Heart right ventricle (tissue), 16 donors: Measurements from ENCODE around the gene DNAH8. TPM values are rescaled to one million over a fixed set of nuclear protein-coding genes. Genes with fewer than 3 reads are reported as not detected.

Source experiments
- ATAC-seq, 8 donors: fragments of 200-7000 bp; cut with Tn5 transposase; one replicate each; pipeline ENCODE4 v1.9.1; 2020; ENCODE audit warnings: mild to moderate bottlenecking in 8 of 8, moderate library complexity in 8 of 8, moderate number of reproducible peaks in 1 of 8
- DNase-seq, 2 donors: peaks; one replicate each; pipeline ENCODE4 v3.0.0-alpha.2; 2020
- H3K27ac ChIP-seq, 10 donors: fragments of 200-600 bp; sonication (generic) in 2 of 10; one replicate each; pipeline versions ENCODE4 v1.5.0 to v1.8.0; 2020 to 2022; ENCODE audit warnings: mild to moderate bottlenecking in 3 of 10
- H3K27me3 ChIP-seq, 7 donors: fragments of 200-600 bp; one replicate each; pipeline ENCODE4 v1.8.0; 2021 to 2022; ENCODE audit warnings: mild to moderate bottlenecking in 2 of 7
- H3K36me3 ChIP-seq, 9 donors: fragments of 200-600 bp; sonication (generic) in 1 of 9; one replicate each; pipeline versions ENCODE4 v1.5.0 to v1.8.0; 2020 to 2022; ENCODE audit warnings: mild to moderate bottlenecking in 2 of 9
- H3K4me1 ChIP-seq, 9 donors: fragments of 200-600 bp; sonication (generic) in 1 of 9; one replicate each; pipeline versions ENCODE4 v1.5.0 to v1.8.0; 2020 to 2022; ENCODE audit warnings: mild to moderate bottlenecking in 4 of 9
- H3K4me3 ChIP-seq, 10 donors: fragments of 200-600 bp; sonication (generic) in 2 of 10; one replicate each; pipeline versions ENCODE4 v1.5.0 to v1.8.0; 2020 to 2022; ENCODE audit warnings: mild to moderate bottlenecking in 7 of 10, moderate library complexity in 2 of 10
- H3K9me3 ChIP-seq, 11 donors: fragments of 200-600 bp in 10 of 11; sonication (generic) in 2 of 11; one replicate each; pipeline versions ENCODE4 v1.5.0 to v1.8.0; 2013 to 2022; ENCODE audit warnings: mild to moderate bottlenecking in 2 of 11, control low read depth in 1 of 11, moderate library complexity in 1 of 11
- WGBS, 2 donors: extraction: QIAGEN DNeasy Blood & Tissue Kit; methylation state at CpG; one replicate each; pipeline ENCODE4 v1.1.7; 2013; ENCODE audit warnings: inconsistent platforms in 1 of 2; 5-methylcytosine and 5-hydroxymethylcytosine counted together
- intact Hi-C, 10 donors: fragments of 100-400 bp; cut with DNase I; formaldehyde crosslinking; loops; one replicate each; pipeline versions ENCODE4 v1.11.1 to v1.14.2; 2022
- polyA plus RNA-seq, 2 donors: library from polyadenylated mRNA; stranded (reverse); fragments of 200-250 nt; gene quantifications; one replicate each; pipeline ENCODE4 v1.2.3, GENCODE V29; 2013
- total RNA-seq, 10 donors: library from RNA; stranded (reverse); fragmentation: NEBNext Ultra II Directional in 3 of 10; extraction: Animal tissue kit (Norgen Biotek cat#: 25700) in 3 of 10; gene quantifications; one replicate each; pipeline versions ENCODE4 v1.2.1 to v1.2.4, GENCODE V29; 2021 to 2023
- TF ChIP-seq, protein P1 (sequence below), 9 donors: fragments of 200-600 bp; sonication (generic) in 2 of 9; IDR thresholded peaks; one replicate each; pipeline versions ENCODE4 v1.5.0 to v1.8.0; 2021 to 2022; ENCODE audit warnings: antibody characterized with exemption in 9 of 9, mild to moderate bottlenecking in 5 of 9, moderate library complexity in 1 of 9
- donor health status: Arrhythmogenic right ventricular cardiomyopathy.
- donor health status: ischemic (EF 13 %, LVEDD 7.1; RV severe dilation, severe dysfunction).
- donor health status: healthy with polysubstance abuse.
- donor health status: DM: no; HTN: yes; CAD: no.
- donor health status: DM: no; HTN: no; CAD: no.
- donor health status: ischemic (EF 25% LVEDD 6.9; RV normal size, moderate dysfunction).
- donor health status: ischemic (EF 25% LVEDD 5.7; RV mildly dilated, moderate dysfunction).
- donor health status: healthy.
- donor health status: DM: yes; HTN: yes; CAD: no.
- donor health status: Ischemic cardiomyopathy.
- donor health status: ischemic (EF 35%, LVEDD 5.7; RV mildly dilated, moderate dysfunction).
- donor health status: nonischemic (EF 11% LVEDD 7.7; RV severe dilation, severe dysfunction).
- donor health status: DM: yes; HTN: yes; CAD: no.
- donor health status: PGD.
- donor health status: ischemic (EF 29% LVEDD 5.4; RV normal size, mild dysfunction).
- donor health status: nonischemic (EF 23%, LVEDD 6.1; RV moderate dilation, normal function).

DNAH8 gene
- total and polyA plus RNA-seq, 12 donors = 0.02 to 0.09 (median 0.03) TPM; not detected in 8

DNA sequence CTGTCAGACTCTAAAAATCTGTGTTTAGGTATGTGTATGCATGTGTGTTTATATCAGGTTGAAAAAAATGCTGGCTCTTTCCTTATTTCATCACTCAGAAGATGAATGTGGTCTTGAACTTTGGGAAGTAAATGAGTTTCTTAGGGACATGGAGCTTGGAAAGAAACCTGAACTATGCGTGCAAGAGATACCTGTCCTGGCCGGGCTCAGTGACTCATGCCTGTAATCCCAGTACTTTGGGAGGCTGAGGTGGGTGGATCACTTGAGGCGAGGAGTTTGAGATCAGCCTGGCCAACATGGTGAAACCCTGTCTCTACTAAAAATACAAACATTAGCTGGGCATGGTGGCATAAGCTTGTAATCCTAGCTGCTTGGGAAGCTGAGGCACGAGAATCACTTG, 329.1 kb downstream of the DNAH8 start:
- ATAC-seq (no peak), DNase-seq (no peak)
- Histone ChIP-seq H3K27me3 (peaks cover 0 to 65% (median 50%) of the 10 kb centered on the region in 7 donors), H3K36me3 (no peaks in the 10 kb centered on the region), H3K9me3 (no peaks in the 10 kb centered on the region), H3K4me3 (no peak overlapping the region), H3K27ac (no peak overlapping the region), H3K4me1 (peaks cover 0 to 10% (median 8%) of the 10 kb centered on the region in 9 donors)
- intact Hi-C loops = no loop called here
- WGBS, 2 donors = 81 to 90% methylated on average over 4 of the region's 4 CpGs
- TF ChIP-seq, protein P1, sequence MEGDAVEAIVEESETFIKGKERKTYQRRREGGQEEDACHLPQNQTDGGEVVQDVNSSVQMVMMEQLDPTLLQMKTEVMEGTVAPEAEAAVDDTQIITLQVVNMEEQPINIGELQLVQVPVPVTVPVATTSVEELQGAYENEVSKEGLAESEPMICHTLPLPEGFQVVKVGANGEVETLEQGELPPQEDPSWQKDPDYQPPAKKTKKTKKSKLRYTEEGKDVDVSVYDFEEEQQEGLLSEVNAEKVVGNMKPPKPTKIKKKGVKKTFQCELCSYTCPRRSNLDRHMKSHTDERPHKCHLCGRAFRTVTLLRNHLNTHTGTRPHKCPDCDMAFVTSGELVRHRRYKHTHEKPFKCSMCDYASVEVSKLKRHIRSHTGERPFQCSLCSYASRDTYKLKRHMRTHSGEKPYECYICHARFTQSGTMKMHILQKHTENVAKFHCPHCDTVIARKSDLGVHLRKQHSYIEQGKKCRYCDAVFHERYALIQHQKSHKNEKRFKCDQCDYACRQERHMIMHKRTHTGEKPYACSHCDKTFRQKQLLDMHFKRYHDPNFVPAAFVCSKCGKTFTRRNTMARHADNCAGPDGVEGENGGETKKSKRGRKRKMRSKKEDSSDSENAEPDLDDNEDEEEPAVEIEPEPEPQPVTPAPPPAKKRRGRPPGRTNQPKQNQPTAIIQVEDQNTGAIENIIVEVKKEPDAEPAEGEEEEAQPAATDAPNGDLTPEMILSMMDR (IDR thresholded peaks at IDR 0.05) = no peak

DNA sequence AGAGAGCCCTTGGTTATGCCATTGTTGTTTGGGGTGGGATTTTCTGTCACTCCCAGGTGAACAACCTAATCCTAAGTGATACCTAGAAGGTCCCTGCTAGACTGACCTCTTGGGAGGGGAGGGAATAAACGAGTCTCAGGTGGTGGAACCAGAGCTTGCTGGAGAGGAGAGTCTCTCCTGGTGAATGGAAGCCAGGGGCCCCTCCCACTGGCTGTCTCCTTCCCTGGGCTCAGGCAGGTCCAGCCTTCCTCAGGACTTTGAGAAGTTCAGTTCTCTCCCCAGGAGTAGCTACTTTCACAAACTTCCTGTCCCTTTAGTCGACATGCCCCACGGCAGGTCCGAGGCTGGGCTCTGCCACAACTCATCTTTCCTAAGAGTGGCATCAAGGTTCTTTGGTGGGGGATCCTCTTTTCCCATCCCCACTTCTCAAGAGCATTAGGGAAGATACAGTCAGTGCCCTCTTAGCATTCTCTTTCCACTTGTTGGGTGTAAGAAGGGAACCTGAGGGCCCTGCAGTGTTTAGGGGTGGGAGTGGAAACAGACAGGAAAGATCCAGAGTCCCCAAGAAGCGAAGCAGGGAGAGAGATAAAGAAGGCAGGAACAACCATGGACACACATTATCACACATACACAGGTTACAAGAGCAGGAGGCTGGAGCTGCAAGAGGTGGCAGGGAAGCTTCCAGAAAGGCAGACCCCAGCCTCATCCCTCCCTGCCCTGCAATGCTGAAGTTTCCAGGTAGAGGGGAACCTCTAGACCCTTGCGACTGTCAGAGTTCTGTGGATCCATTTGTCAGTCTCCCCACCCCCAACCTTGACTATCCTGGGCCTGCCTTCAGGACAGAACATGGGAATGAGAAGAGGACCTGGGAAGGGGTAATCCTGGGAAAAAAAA, 332.6 kb downstream of the DNAH8 start:
- intact Hi-C loops = no loop called here
- DNase-seq (no peak), ATAC-seq (no peak)
- no peak overlapping the region for H3K27ac ChIP-seq
- 65 to 74% methylated on average over 6 of the region's 6 CpGs for WGBS, 2 donors
- TF ChIP-seq, protein P1 (IDR thresholded peaks at IDR 0.05) = no peak
- H3K4me1 ChIP-seq = peaks cover 0 to 10% (median 8%) of the 10 kb centered on the region in 9 donors
- no peaks in the 10 kb centered on the region for H3K9me3 ChIP-seq
- H3K4me3 ChIP-seq = peak overlapping the region in 5 of 10 donors; percentile 37 to 53 (median 46)
- peaks cover 0 to 66% (median 51%) of the 10 kb centered on the region in 7 donors for H3K27me3 ChIP-seq
- H3K36me3 ChIP-seq = no peaks in the 10 kb centered on the region

DNA sequence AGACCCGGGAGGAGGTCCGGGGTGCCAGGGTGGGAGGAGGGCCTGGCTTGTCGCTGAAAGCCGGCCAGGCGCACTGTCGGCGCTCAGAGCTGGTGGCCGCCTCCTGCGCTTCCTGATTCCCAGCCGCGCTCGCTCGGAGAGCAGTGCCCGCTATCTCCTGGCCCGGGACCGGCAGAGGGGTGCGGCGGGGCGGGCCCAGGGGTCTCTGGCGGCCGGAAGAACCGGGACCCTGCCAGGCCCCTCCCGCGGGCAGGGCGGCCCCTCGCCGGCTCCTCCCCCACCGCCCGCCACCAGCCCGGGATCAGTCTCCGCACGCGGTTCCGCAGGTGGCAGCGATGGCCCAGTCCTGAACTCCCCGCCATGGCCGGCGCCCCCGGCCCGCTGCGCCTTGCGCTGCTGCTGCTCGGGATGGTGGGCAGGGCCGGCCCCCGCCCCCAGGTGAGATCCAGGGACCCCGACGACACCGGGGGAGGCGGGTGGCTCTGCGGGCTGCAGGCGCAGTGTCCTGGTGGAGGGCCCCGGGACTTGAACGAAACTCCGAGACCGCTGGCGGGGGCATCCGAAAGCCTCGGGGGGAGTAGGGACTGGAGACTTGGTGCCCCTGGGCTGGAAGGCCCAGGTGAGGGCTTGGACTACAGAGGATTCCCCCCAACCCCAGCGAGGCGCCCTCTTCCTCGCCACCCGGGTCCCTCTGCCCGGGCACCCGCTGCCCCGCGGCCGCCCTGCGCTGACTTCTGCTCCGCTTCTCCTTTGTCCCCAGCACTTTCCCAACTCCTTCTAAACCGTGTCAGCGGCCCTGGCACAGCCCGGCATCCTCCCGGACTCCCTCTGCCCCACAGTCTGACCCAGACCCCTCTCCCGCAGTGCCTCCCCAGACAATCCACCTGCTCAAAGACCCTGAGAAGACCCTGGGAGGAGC, 333.6 kb downstream of the DNAH8 start, which contains the start of gene GLP1R:
GLP1R (plus strand) TSS at position 301 of the 919 bp plus-strand sequence; CDS start at position 361, 60 bp downstream.
- Histone ChIP-seq H3K4me3 (peak within 1 kb of the TSS; percentile 7 to 53 (median 44)), H3K9me3 (no peaks in the 10 kb centered on the region), H3K4me1 (peaks cover 0 to 10% (median 8%) of the 10 kb centered on the region in 9 donors), H3K27ac (no peak within 1 kb of the TSS), H3K27me3 (peaks cover 0 to 70% (median 51%) of the 10 kb centered on the region in 7 donors), H3K36me3 (no peaks in the 10 kb centered on the region)
- DNase-seq (peak in 1 of 2 donors; percentile 31), ATAC-seq (peak in 7 of 8 donors; percentile 28 to 70 (median 44))
- TF ChIP-seq, protein P1 (IDR thresholded peaks at IDR 0.05) = no peak
- intact Hi-C loops = no loop called here
- WGBS, 2 donors = 1 to 2% methylated on average over 71 to 74 of the region's 74 CpGs
